Right lobe of liver (tissue), 6 donors: Measurements from ENCODE around the gene CAMP. TPM values are rescaled to one million over a fixed set of nuclear protein-coding genes. Genes with fewer than 3 reads are reported as not detected.

Experiments
- ATAC-seq, 4 donors: fragments of 200-7000 bp; cut with Tn5 transposase; one replicate each; pipeline ENCODE4 v1.9.1; 2020; ENCODE audit warnings: mild to moderate bottlenecking in 4 of 4, moderate library complexity in 4 of 4
- DNase-seq, 3 donors: peaks; one replicate each; pipeline ENCODE4 v3.0.0-alpha.2; 2020
- H3K27ac ChIP-seq, 3 donors: fragments of 200-600 bp; one replicate each; pipeline ENCODE4 v1.8.0; 2022
- H3K27me3 ChIP-seq, 2 donors: fragments of 200-600 bp; one replicate each; pipeline ENCODE4 v1.8.0; 2022
- H3K36me3 ChIP-seq, 4 donors: fragments of 200-600 bp; sonication (generic) in 1 of 4; one replicate each; pipeline versions ENCODE4 v1.5.1 to v1.8.0; 2017 to 2022; ENCODE audit warnings: control low read depth in 1 of 4
- H3K4me1 ChIP-seq, 4 donors: fragments of 200-600 bp; sonication (generic) in 1 of 4; one replicate each; pipeline versions ENCODE4 v1.5.1 to v1.8.0; 2017 to 2022; ENCODE audit warnings: control low read depth in 1 of 4
- H3K4me3 ChIP-seq, 3 donors: fragments of 200-600 bp; one replicate each; pipeline ENCODE4 v1.8.0; 2022
- H3K9me3 ChIP-seq, 4 donors: fragments of 200-600 bp; sonication (generic) in 1 of 4; one replicate each; pipeline versions ENCODE4 v1.5.1 to v1.8.0; 2017 to 2022; ENCODE audit warnings: control low read depth in 1 of 4
- CTCF ChIP-seq, 4 donors: fragments of 200-600 bp in 3 of 4; fragments of 450-650 bp in 1 of 4; IDR thresholded peaks; one replicate each; pipeline versions ENCODE4 v1.5.1 to v1.8.0; 2016 to 2022; ENCODE audit warnings: antibody characterized with exemption in 4 of 4, mild to moderate bottlenecking in 2 of 4
- POLR2A ChIP-seq: fragments of 450-650 bp; IDR thresholded peaks from one replicate; pipeline ENCODE4 v1.6.1; 2017; ENCODE audit warnings: antibody characterized with exemption, mild to moderate bottlenecking
- WGBS: methylation state at CpG from one replicate; pipeline ENCODE4 v1.1.6; 2018; ENCODE audit warnings: low coverage, low lambda C conversion rate; ENCODE audit not compliant: insufficient coverage; ENCODE audit errors: missing lambda C conversion rate; 5-methylcytosine and 5-hydroxymethylcytosine counted together
- intact Hi-C, 2 donors: fragments of 100-400 bp; cut with DNase I; formaldehyde crosslinking; loops; one replicate each; pipeline versions ENCODE4 v1.11.2 to v1.14.1; 2022
- total RNA-seq, 6 experiments: library from RNA; depleted of rRNA in 2 of 6; stranded (reverse); fragments of >200 nt in 2 of 6; fragmentation: NEBNext Ultra II Directional in 3 of 6; extraction: Animal tissue kit (Norgen Biotek cat#: 25700) in 3 of 6; gene quantifications; one replicate each; pipeline versions ENCODE4 v1.1.0 to v1.2.4, GENCODE V29; 2016 to 2023
- donor health status: DM: no; HTN: yes; CAD: no.
- donor health status: DM: no; HTN: no; CAD: no.
- donor health status: DM: no; HTN: no; CAD: no.
- donor health status: DM: no; HTN: yes; CAD: no.
- donor health status: DM: no; HTN: yes; CAD: no.

The CAMP gene
- total RNA-seq, 6 experiments from 2014 or later: 0.46 to 0.50 TPM; not detected in 4

- Histone ChIP-seq H3K27ac (no peak overlapping the region), H3K4me3 (no peak overlapping the region), H3K27me3 (no peaks in the 10 kb centered on the region), H3K9me3 (no peaks in the 10 kb centered on the region), H3K4me1 (peaks cover 0 to 4% (median 0%) of the 10 kb centered on the region in 4 donors), H3K36me3 (peaks cover 0 to under 1% (median 0%) of the 10 kb centered on the region in 4 donors)
- DNase-seq (no peak), ATAC-seq (no peak)
- WGBS: 83% methylated on average over 1 of the region's 2 CpGs
- TF ChIP-seq POLR2A (no peak), CTCF (IDR thresholded peaks at IDR 0.05) (no peak)
- intact Hi-C loops: no loop called here
These were observed 20.6 kb downstream of the CAMP start for GRCh38 chr3:48243886-48244285.

- 88% methylated on average over 1 of the region's 1 CpG for WGBS
- peaks cover 0 to 4% (median 0%) of the 10 kb centered on the region in 4 donors for H3K4me1 ChIP-seq
- no peak overlapping the region for H3K27ac ChIP-seq
- intact Hi-C loops: no loop called here
- ATAC-seq (no peak), DNase-seq (no peak)
- no peaks in the 10 kb centered on the region for H3K27me3 ChIP-seq
- no peak overlapping the region for H3K4me3 ChIP-seq
- no peak for TF ChIP-seq POLR2A
- no peak for TF ChIP-seq CTCF (IDR thresholded peaks at IDR 0.05)
- no peaks in the 10 kb centered on the region for H3K9me3 ChIP-seq
- peaks cover 0 to 6% (median 0%) of the 10 kb centered on the region in 4 donors for H3K36me3 ChIP-seq
These were observed 21.2 kb downstream of the CAMP start for GRCh38 chr3:48244461-48244860.

- no peak for TF ChIP-seq POLR2A
- TF ChIP-seq CTCF (IDR thresholded peaks at IDR 0.05): no peak
- no peaks in the 10 kb centered on the region for H3K27me3 ChIP-seq
- DNase-seq (no peak), ATAC-seq (no peak)
- H3K36me3 ChIP-seq: peaks cover 0 to 7% (median 0%) of the 10 kb centered on the region in 4 donors
- no peaks in the 10 kb centered on the region for H3K9me3 ChIP-seq
- no peak overlapping the region for H3K27ac ChIP-seq
- peaks cover 0 to 4% (median 0%) of the 10 kb centered on the region in 4 donors for H3K4me1 ChIP-seq
- whole genome bisulfite sequencing: 84% methylated on average over 5 of the region's 7 CpGs
- intact Hi-C loops: no loop called here
- no peak overlapping the region for H3K4me3 ChIP-seq
These were observed 21.8 kb downstream of the CAMP start for GRCh38 chr3:48245136-48245535.

- no peaks in the 10 kb centered on the region for H3K9me3 ChIP-seq
- intact Hi-C loops: no loop called here
- WGBS: 100% methylated on average over 1 of the region's 1 CpG
- no peaks in the 10 kb centered on the region for H3K4me1 ChIP-seq
- H3K36me3 ChIP-seq: peaks cover 0 to 11% (median 0%) of the 10 kb centered on the region in 4 donors
- ATAC-seq: peak in 3 of 4 donors; percentile 28 to 49 (median 46)
- H3K27ac ChIP-seq: no peak overlapping the region
- no peak for TF ChIP-seq CTCF (IDR thresholded peaks at IDR 0.05)
- no peak for TF ChIP-seq POLR2A
- DNase-seq: no peak
- H3K27me3 ChIP-seq: no peaks in the 10 kb centered on the region
- H3K4me3 ChIP-seq: no peak overlapping the region
These were observed 24.1 kb downstream of the CAMP start for GRCh38 chr3:48247401-48247811.
